ENCODE measurements around the gene LBHD2.

The LBHD2 gene

GRCh38 chr14:103056322-103057027 lies 27.5 kb upstream of the LBHD2 start:
- Histone ChIP-seq H3K9ac (ENCODE audit: insufficient read length) (peak overlapping the region; percentile 61), H3K36me3 (ENCODE audit: insufficient read depth, low read length) (no peaks in the 10 kb centered on the region), H3K9me3 (ENCODE audit: low read depth, low read length) (no peaks in the 10 kb centered on the region), H3K27ac (peak overlapping the region; percentile 38), H3K4me3 (peak overlapping the region; percentile 86)
- no peak for DNase-seq (ENCODE audit: low read depth, low spot score)
- TF ChIP-seq FOXP2 (optimal IDR thresholded peaks at IDR 0.05; ENCODE audit: control extremely low read depth, extremely low read length, insufficient read depth) (no peak), POLR2AphosphoS5 (IDR thresholded peaks at IDR 0.05; ENCODE audit: borderline replicate concordance, low read depth, low read length) (no peak), EZH2 (IDR thresholded peaks at IDR 0.05) (no peak)

- H3K9ac ChIP-seq (ENCODE audit: insufficient read length): peak overlapping the region; percentile 60
- no peak for DNase-seq (ENCODE audit: low read depth, low spot score)
- peak overlapping the region; percentile 86 for H3K4me3 ChIP-seq
- no peak overlapping the region for H3K27ac ChIP-seq
- H3K36me3 ChIP-seq (ENCODE audit: insufficient read depth, low read length): no peaks in the 10 kb centered on the region
- H3K9me3 ChIP-seq (ENCODE audit: low read depth, low read length): no peaks in the 10 kb centered on the region
- TF ChIP-seq EZH2 (IDR thresholded peaks at IDR 0.05) (no peak), POLR2AphosphoS5 (IDR thresholded peaks at IDR 0.05; ENCODE audit: borderline replicate concordance, low read depth, low read length) (no peak), FOXP2 (optimal IDR thresholded peaks at IDR 0.05; ENCODE audit: control extremely low read depth, extremely low read length, insufficient read depth) (no peak)
Observed at GRCh38 chr14:103057028-103057371, 27.0 kb upstream of the LBHD2 start.

DNA sequence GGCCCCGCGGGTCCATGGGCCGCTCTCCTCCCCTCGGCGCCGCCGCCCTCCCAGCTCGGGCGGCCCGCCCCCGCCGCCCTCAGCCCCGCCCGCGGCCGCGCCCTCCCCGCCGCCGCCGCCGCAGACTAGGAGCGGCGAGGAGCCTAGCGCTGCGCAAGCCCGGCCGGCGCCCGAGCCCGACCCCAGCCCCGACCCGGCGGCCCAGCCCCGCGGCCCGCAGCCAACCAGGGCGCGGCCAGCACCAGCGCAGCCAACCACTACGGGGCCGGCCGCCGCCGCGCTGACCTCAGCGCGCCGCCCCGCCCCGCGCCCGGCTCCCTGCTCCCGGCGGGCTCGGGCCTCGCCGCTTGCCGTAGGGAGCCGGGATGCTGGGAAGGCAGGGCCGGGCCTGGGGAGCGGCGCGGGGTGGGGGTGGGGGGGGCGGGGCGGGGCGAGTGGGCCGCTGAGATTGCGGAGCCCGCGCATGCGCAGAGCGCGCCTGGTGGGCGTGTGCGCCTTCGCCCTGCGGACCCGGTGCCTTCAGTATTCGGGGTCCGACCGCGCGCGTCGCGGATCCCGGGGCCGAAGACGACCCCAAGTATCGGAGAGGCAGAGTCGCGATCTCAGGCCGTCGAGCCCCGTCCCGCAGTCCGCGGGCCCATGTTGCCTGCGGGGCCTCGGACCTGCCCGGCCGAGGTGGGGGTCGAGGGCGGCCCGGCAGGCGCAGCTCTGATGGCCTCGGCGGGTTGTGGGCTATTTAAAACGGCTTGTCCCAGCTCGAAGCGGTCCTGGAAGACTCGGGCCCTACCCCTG lies 26.4 kb upstream of the LBHD2 start, which contains the start of gene CDC42BPB:
TSS of gene CDC42BPB (minus strand) at position 178 of the 792 bp plus-strand sequence. CDS start 376 bp downstream, outside the sequence.
- no peaks in the 10 kb centered on the region for H3K9me3 ChIP-seq (ENCODE audit: low read depth, low read length)
- TF ChIP-seq FOXP2 (optimal IDR thresholded peaks at IDR 0.05; ENCODE audit: control extremely low read depth, extremely low read length, insufficient read depth): no peak
- no peak for TF ChIP-seq EZH2 (IDR thresholded peaks at IDR 0.05)
- peak; percentile 77 for TF ChIP-seq POLR2AphosphoS5 (IDR thresholded peaks at IDR 0.05; ENCODE audit: borderline replicate concordance, low read depth, low read length)
- no peak for DNase-seq (ENCODE audit: low read depth, low spot score)
- H3K4me3 ChIP-seq: peak within 1 kb of the TSS; percentile 92
- no peaks in the 10 kb centered on the region for H3K36me3 ChIP-seq (ENCODE audit: insufficient read depth, low read length)
- 0 out of 2 replicates have a peak within 1 kb of the TSS, but pooled peaks have one; percentile 9 for H3K27ac ChIP-seq
- H3K9ac ChIP-seq (ENCODE audit: insufficient read length): peak within 1 kb of the TSS; percentile 83

DNA sequence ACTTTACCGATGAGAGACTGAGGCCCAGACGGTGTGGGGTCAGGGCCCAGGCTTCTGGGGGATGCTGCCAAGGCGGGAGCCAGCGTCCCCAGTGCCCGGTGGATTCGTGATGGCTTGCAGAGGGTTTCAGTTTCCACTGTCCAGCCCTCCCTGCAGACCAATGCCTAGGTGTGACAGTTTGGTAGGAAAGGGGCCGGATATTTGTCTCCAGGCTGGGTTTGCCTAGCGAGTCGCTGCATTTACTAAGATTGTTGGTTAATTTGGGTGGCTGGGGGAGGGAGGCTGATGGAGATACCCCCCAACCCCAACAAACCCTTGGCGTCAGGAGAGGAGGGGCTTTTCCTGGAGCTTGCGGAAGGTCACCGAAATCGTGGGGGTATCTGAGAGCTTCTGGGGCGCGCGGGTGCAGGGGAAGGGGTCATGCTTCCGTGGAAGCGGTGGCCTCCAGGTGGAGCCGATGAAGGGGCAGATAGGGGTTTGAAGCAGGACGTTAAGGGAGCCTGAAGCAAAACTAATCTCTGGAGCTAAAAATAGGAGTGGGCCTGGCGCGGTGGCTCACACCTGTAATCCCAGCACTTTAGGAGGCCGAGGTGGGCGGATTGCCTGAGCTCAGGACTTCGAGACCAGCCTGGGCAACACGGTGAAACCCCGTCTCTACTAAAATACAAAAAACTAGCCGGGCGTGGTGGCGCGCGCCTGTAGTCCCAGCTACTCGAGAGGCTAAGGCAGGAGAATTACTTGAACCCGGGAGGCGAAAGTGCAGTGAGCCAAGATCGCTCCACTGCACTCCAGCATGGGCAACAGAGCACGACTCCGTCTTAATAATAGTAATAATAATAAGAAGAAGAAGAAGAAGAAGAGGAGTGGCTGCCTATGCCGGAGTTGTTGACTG lies 25.6 kb upstream of the LBHD2 start:
- no peak for TF ChIP-seq EZH2 (IDR thresholded peaks at IDR 0.05)
- 0 out of 2 replicates have a peak overlapping the region, but pooled peaks have one; percentile 9 for H3K27ac ChIP-seq
- H3K36me3 ChIP-seq (ENCODE audit: insufficient read depth, low read length): no peaks in the 10 kb centered on the region
- peak overlapping the region; percentile 83 for H3K9ac ChIP-seq (ENCODE audit: insufficient read length)
- peak overlapping the region; percentile 92 for H3K4me3 ChIP-seq
- DNase-seq (ENCODE audit: low read depth, low spot score): no peak
- H3K9me3 ChIP-seq (ENCODE audit: low read depth, low read length): no peaks in the 10 kb centered on the region

DNA sequence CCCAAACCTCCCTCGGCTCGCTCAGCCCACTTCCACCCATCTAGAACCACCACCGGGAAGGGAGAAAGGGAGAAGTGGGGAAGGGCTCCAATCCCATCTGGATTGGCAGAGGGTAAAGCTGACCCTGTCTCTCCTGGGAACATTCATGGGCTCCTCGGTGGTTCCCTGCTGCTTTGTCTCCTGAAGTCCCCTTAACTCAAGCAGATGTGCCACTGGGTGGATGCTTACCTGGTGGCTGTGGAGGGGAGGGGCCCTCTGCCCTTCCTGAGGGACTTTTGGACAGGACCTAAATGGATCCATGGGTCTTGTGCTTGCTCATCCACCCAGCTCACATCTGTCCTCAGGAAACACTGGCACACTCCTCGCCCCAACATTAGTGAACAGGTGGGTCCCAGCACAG lies 24.5 kb upstream of the LBHD2 start:
- no peak overlapping the region for H3K4me3 ChIP-seq
- no peaks in the 10 kb centered on the region for H3K36me3 ChIP-seq (ENCODE audit: insufficient read depth, low read length)
- H3K9ac ChIP-seq (ENCODE audit: insufficient read length): no peak overlapping the region
- no peak for TF ChIP-seq EZH2 (IDR thresholded peaks at IDR 0.05)
- TF ChIP-seq POLR2AphosphoS5 (IDR thresholded peaks at IDR 0.05; ENCODE audit: borderline replicate concordance, low read depth, low read length): no peak
- TF ChIP-seq FOXP2 (optimal IDR thresholded peaks at IDR 0.05; ENCODE audit: control extremely low read depth, extremely low read length, insufficient read depth): no peak
- no peaks in the 10 kb centered on the region for H3K9me3 ChIP-seq (ENCODE audit: low read depth, low read length)
- H3K27ac ChIP-seq: no peak overlapping the region
- DNase-seq (ENCODE audit: low read depth, low spot score): no peak

- H3K9me3 ChIP-seq (ENCODE audit: low read depth, low read length): no peaks in the 10 kb centered on the region
- H3K4me3 ChIP-seq: no peak overlapping the region
- no peak for TF ChIP-seq FOXP2 (optimal IDR thresholded peaks at IDR 0.05; ENCODE audit: control extremely low read depth, extremely low read length, insufficient read depth)
- TF ChIP-seq POLR2AphosphoS5 (IDR thresholded peaks at IDR 0.05; ENCODE audit: borderline replicate concordance, low read depth, low read length): no peak
- no peak for TF ChIP-seq EZH2 (IDR thresholded peaks at IDR 0.05)
- no peak overlapping the region for H3K27ac ChIP-seq
- no peaks in the 10 kb centered on the region for H3K36me3 ChIP-seq (ENCODE audit: insufficient read depth, low read length)
- H3K9ac ChIP-seq (ENCODE audit: insufficient read length): no peak overlapping the region
- no peak for DNase-seq (ENCODE audit: low read depth, low spot score)
Observed at GRCh38 chr14:103061482-103061976, 22.5 kb upstream of the LBHD2 start.

DNA sequence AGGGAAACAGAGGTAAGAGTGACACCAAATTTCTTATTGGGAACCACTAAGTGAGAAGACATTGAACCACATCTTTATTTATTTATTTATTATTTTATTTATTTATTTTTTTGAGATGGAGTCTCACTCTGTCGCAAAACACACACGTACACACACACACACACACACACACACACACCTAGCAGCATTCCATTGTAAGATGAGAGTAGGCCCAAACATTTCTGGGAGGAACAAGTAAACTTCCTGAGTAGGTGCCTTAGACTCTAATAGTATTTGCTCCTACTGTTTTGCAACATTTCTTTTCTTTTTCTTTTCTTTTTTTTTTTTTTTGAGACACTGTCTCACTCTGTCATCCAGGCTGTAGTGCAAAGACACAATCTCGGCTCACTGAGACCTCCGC lies 19.6 kb upstream of the LBHD2 start:
- DNase-seq (ENCODE audit: low read depth, low spot score): no peak
- Histone ChIP-seq H3K9ac (ENCODE audit: insufficient read length) (no peak overlapping the region), H3K4me3 (no peak overlapping the region), H3K27ac (no peak overlapping the region), H3K36me3 (ENCODE audit: insufficient read depth, low read length) (no peaks in the 10 kb centered on the region), H3K9me3 (ENCODE audit: low read depth, low read length) (no peaks in the 10 kb centered on the region)
- no peak for TF ChIP-seq EZH2 (IDR thresholded peaks at IDR 0.05)
- no peak for TF ChIP-seq FOXP2 (optimal IDR thresholded peaks at IDR 0.05; ENCODE audit: control extremely low read depth, extremely low read length, insufficient read depth)
- no peak for TF ChIP-seq POLR2AphosphoS5 (IDR thresholded peaks at IDR 0.05; ENCODE audit: borderline replicate concordance, low read depth, low read length)

- TF ChIP-seq POLR2AphosphoS5 (IDR thresholded peaks at IDR 0.05; ENCODE audit: borderline replicate concordance, low read depth, low read length) (no peak), EZH2 (IDR thresholded peaks at IDR 0.05) (no peak), FOXP2 (optimal IDR thresholded peaks at IDR 0.05; ENCODE audit: control extremely low read depth, extremely low read length, insufficient read depth) (no peak)
- H3K36me3 ChIP-seq (ENCODE audit: insufficient read depth, low read length): no peaks in the 10 kb centered on the region
- DNase-seq (ENCODE audit: low read depth, low spot score): no peak
- H3K4me3 ChIP-seq: no peak overlapping the region
- H3K27ac ChIP-seq: no peak overlapping the region
- H3K9me3 ChIP-seq (ENCODE audit: low read depth, low read length): no peaks in the 10 kb centered on the region
- H3K9ac ChIP-seq (ENCODE audit: insufficient read length): no peak overlapping the region
Observed at GRCh38 chr14:103064978-103065377, 19.0 kb upstream of the LBHD2 start.
